Breast epithelium (tissue), 4 donors: ENCODE data around the gene FER. TPM values are rescaled to one million over a fixed set of nuclear protein-coding genes. Genes with fewer than 3 reads are reported as not detected.

Source experiments
- DNase-seq, 2 donors: peaks; one replicate each; pipeline ENCODE4 v3.0.0-alpha.2; 2019; ENCODE audit warnings: low spot score in 2 of 2
- H3K27ac ChIP-seq, 2 donors: fragments of 200-600 bp; sonication (generic) in 1 of 2; one replicate each; pipeline ENCODE4 v1.5.1; 2016 to 2019; ENCODE audit warnings: mild to moderate bottlenecking in 1 of 2
- H3K27me3 ChIP-seq, 2 donors: fragments of 200-600 bp; sonication (generic) in 1 of 2; one replicate each; pipeline versions ENCODE4 v1.5.1 to v1.6.0; 2017 to 2019; ENCODE audit warnings: control low read depth in 1 of 2, mild to moderate bottlenecking in 1 of 2
- H3K36me3 ChIP-seq: fragments of 200-600 bp; one replicate; pipeline ENCODE4 v1.5.1; 2019
- H3K4me1 ChIP-seq, 2 donors: fragments of 200-600 bp; sonication (generic); one replicate each; pipeline ENCODE4 v1.5.1; 2016 to 2019; ENCODE audit warnings: control low read depth in 1 of 2
- H3K4me3 ChIP-seq, 3 donors: fragments of 200-600 bp; sonication (generic); 1 replicate in 2 of 3; 2 replicates in 1 of 3; pipeline ENCODE4 v1.5.1; 2016 to 2019; ENCODE audit warnings: mild to moderate bottlenecking in 3 of 3, moderate library complexity in 2 of 3
- H3K9me3 ChIP-seq, 2 donors: fragments of 200-600 bp; sonication (generic) in 1 of 2; one replicate each; pipeline ENCODE4 v1.5.1; 2016 to 2019; ENCODE audit warnings: control low read depth in 1 of 2
- POLR2A ChIP-seq: fragments of 450-650 bp; IDR thresholded peaks from one replicate; pipeline ENCODE4 v1.6.1; 2016; ENCODE audit warnings: antibody characterized with exemption, mild to moderate bottlenecking, moderate library complexity
- POLR2AphosphoS5 ChIP-seq, 3 donors: sonication (generic); formaldehyde crosslinking; IDR thresholded peaks; one replicate each; pipeline ENCODE4 v1.6.1; 2017; ENCODE audit warnings: antibody characterized with exemption in 3 of 3
- intact Hi-C: fragments of 100-400 bp; cut with DNase I; formaldehyde crosslinking; loops from one replicate; pipeline ENCODE4 v1.15.1; 2023; ENCODE audit warnings: low total_unique reads
- total RNA-seq, 3 donors: library from RNA; depleted of rRNA; stranded (reverse); fragments of >200 nt; gene quantifications; one replicate each; pipeline ENCODE4 v1.1.0, GENCODE V29; 2016
- TF ChIP-seq, protein P1 (sequence below), 3 donors: fragments of 450-650 bp; IDR thresholded peaks; one replicate each; pipeline ENCODE4 v1.5.1; 2016 to 2017; ENCODE audit warnings: antibody characterized with exemption in 3 of 3, mild to moderate bottlenecking in 3 of 3, moderate library complexity in 3 of 3

The FER gene
- total RNA-seq, 3 donors from 2014 or later: 24.3 to 27.8 (median 27.2) TPM

DNA sequence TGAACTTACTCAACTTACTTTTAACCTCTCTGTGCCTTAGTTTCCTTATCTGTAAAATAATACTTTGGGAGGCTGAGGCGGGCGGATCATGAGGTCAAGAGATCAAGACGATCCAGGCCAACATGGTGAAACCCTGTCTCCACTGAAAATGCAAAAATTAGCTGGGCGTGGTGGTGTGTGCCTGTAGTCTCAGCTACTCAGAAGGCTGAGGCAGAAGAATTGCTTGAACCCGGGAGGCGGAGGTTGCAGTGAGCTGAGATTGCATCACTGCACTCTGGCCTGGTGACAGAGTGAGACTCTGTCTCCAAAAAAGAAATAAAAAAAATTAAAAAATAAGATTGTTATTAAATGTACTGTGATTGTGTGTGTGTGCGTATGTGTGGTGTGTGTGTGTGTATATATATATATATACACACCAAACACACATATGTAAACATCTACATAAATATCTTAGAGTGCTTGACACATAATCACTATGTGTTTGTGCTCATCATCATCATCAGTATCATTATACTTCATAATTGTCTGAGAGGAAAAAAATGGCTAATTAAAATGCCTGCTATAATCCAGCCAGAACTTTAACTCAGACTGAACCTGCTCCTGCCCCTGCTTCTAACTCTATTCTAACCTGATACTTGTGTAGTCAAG, 312.8 kb downstream of the FER start:
- intact Hi-C loops: no loop called here
- Histone ChIP-seq H3K4me3 (no peak overlapping the region), H3K27ac (no peak overlapping the region)

DNA sequence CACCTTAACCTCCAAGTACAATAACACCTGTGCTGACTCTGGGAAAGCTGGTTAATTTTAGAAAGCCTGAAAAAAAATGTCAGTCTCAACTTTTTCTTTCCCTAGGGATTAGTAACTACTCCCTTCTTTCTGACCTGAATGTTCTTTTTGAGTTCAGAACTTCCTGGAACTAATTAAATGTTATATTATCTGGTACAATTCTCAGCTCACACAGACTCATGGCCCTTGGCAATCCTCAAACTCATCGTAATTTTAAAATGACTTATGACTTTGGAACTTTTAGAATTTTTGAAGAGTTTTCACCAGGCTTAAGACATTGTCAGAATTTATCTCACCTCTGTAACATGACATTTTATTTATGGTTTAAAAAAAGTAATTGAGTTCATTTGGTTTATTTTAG, 315.0 kb downstream of the FER start:
- Histone ChIP-seq H3K36me3 (no peaks in the 10 kb centered on the region), H3K9me3 (no peaks in the 10 kb centered on the region), H3K4me1 (no peaks in the 10 kb centered on the region), H3K27me3 (no peaks in the 10 kb centered on the region), H3K27ac (no peak overlapping the region), H3K4me3 (no peak overlapping the region)
- intact Hi-C loops: no loop called here
- TF ChIP-seq, protein P1, sequence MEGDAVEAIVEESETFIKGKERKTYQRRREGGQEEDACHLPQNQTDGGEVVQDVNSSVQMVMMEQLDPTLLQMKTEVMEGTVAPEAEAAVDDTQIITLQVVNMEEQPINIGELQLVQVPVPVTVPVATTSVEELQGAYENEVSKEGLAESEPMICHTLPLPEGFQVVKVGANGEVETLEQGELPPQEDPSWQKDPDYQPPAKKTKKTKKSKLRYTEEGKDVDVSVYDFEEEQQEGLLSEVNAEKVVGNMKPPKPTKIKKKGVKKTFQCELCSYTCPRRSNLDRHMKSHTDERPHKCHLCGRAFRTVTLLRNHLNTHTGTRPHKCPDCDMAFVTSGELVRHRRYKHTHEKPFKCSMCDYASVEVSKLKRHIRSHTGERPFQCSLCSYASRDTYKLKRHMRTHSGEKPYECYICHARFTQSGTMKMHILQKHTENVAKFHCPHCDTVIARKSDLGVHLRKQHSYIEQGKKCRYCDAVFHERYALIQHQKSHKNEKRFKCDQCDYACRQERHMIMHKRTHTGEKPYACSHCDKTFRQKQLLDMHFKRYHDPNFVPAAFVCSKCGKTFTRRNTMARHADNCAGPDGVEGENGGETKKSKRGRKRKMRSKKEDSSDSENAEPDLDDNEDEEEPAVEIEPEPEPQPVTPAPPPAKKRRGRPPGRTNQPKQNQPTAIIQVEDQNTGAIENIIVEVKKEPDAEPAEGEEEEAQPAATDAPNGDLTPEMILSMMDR (IDR thresholded peaks at IDR 0.05): no peak
- TF ChIP-seq POLR2A: no peak
- TF ChIP-seq POLR2AphosphoS5 (IDR thresholded peaks at IDR 0.05): no peak
- no peak for DNase-seq

More for the DNA sequence above, 312.8 kb downstream of the FER start:
- Histone ChIP-seq H3K36me3 (no peaks in the 10 kb centered on the region), H3K9me3 (no peaks in the 10 kb centered on the region), H3K4me1 (no peaks in the 10 kb centered on the region), H3K27me3 (no peaks in the 10 kb centered on the region)
- TF ChIP-seq, protein P1 (IDR thresholded peaks at IDR 0.05): no peak
- TF ChIP-seq POLR2A (no peak), POLR2AphosphoS5 (IDR thresholded peaks at IDR 0.05) (no peak)
- no peak for DNase-seq

DNA sequence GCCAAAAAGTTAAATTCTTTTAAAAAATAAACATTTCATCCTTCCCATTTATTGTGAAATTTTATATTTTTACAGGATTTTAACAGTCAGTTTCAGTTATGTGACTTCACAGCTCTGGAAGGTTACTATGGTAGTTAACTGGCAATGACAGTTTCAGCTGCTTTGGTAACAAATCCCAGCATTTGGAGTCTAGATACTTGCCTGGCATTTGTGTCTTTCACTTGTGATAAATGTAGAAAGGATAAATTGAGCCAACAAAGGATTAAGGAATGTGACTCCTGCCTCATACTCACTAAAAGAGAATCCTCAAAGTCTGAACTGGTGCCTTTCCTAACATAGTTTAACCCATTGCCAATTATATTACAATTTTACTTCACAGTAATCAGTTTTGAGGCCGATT, 315.5 kb downstream of the FER start:
- Histone ChIP-seq H3K9me3 (no peaks in the 10 kb centered on the region), H3K36me3 (no peaks in the 10 kb centered on the region), H3K4me3 (no peak overlapping the region), H3K4me1 (no peaks in the 10 kb centered on the region), H3K27me3 (no peaks in the 10 kb centered on the region), H3K27ac (no peak overlapping the region)
- DNase-seq: no peak
- intact Hi-C loops: no loop called here
- no peak for TF ChIP-seq POLR2AphosphoS5 (IDR thresholded peaks at IDR 0.05)
- no peak for TF ChIP-seq POLR2A
- TF ChIP-seq, protein P1 (IDR thresholded peaks at IDR 0.05): no peak

DNA sequence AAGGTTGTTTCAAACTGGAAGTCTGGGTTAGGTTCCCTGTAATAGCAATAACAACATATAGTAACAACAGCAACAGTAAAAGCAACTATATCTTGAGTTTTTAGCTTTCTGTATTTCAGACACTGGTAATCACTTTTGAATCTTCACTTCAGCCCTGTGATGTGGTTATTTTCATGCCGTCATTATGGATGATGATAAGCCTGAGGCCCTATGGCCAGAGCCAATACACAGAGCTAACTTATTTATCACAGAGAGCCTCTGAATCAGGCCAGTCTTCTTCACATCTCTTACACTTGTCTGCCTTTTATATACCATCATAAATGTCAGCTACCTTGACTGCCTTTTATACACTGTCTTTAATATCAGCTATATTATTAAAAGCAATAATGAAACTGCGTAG, 329.0 kb downstream of the FER start:
- TF ChIP-seq, protein P1 (IDR thresholded peaks at IDR 0.05): no peak
- no peak for TF ChIP-seq POLR2A
- no peak for TF ChIP-seq POLR2AphosphoS5 (IDR thresholded peaks at IDR 0.05)
- H3K4me1 ChIP-seq: no peaks in the 10 kb centered on the region
- no peak for DNase-seq
- no peaks in the 10 kb centered on the region for H3K27me3 ChIP-seq
- intact Hi-C loops: no loop called here
- H3K9me3 ChIP-seq: no peaks in the 10 kb centered on the region
- no peak overlapping the region for H3K27ac ChIP-seq
- no peak overlapping the region for H3K4me3 ChIP-seq
- no peaks in the 10 kb centered on the region for H3K36me3 ChIP-seq

DNA sequence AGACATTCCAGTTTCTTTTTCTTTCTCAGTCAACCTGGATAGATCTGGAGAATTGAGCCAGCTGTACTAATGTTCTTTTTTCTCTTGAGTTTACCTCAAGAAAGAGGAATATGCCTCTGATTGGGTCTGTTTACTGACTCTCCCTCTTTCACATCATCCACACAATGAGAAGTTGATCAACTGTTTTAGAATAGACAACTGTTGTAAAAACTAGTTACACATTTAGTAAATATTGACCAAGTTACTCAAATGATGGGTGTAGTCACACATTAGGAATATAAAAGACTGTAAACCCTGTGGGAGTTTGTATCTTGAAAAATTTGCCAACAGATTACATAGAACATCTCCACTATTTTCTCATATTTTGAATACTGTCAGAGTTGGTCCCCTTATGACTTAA, 330.8 kb downstream of the FER start:
- DNase-seq: no peak
- H3K27me3 ChIP-seq: no peaks in the 10 kb centered on the region
- H3K9me3 ChIP-seq: no peaks in the 10 kb centered on the region
- intact Hi-C loops: no loop called here
- H3K27ac ChIP-seq: no peak overlapping the region
- TF ChIP-seq POLR2AphosphoS5 (IDR thresholded peaks at IDR 0.05) (no peak), POLR2A (no peak)
- TF ChIP-seq, protein P1 (IDR thresholded peaks at IDR 0.05): no peak
- no peak overlapping the region for H3K4me3 ChIP-seq
- no peaks in the 10 kb centered on the region for H3K4me1 ChIP-seq
- H3K36me3 ChIP-seq: no peaks in the 10 kb centered on the region
